Thymus (tissue), 14 donors: ENCODE results near the gene RPL32. TPM values are rescaled to one million over a fixed set of nuclear protein-coding genes. Genes with fewer than 3 reads are reported as not detected.

Experiments
- DNase-seq, 9 donors: peaks; one replicate each; pipeline ENCODE4 v3.0.0-alpha.2; 2013; ENCODE audit warnings: low spot score in 9 of 9, low read depth in 6 of 9, missing footprints in 1 of 9
- H3K27ac ChIP-seq, 2 donors: one replicate each; pipeline ENCODE4 v1.5.1; 2013; ENCODE audit warnings: control low read depth in 1 of 2, low read depth in 1 of 2, low read length in 1 of 2, mild to moderate bottlenecking in 1 of 2, moderate library complexity in 1 of 2
- H3K27me3 ChIP-seq, 2 donors: one replicate each; pipeline ENCODE4 v1.5.1; 2013; ENCODE audit warnings: low read length in 1 of 2; ENCODE audit not compliant: control insufficient read depth in 2 of 2, insufficient read depth in 1 of 2
- H3K36me3 ChIP-seq, 2 donors: one replicate each; pipeline ENCODE4 v1.5.1; 2013; ENCODE audit warnings: low read length in 1 of 2, mild to moderate bottlenecking in 1 of 2, moderate library complexity in 1 of 2; ENCODE audit not compliant: control insufficient read depth in 2 of 2, insufficient read depth in 2 of 2
- H3K4me1 ChIP-seq, 2 donors: one replicate each; pipeline ENCODE4 v1.5.1; 2013; ENCODE audit warnings: low read length in 2 of 2; ENCODE audit not compliant: control insufficient read depth in 2 of 2, insufficient read depth in 2 of 2
- H3K4me3 ChIP-seq, 2 donors: one replicate each; pipeline ENCODE4 v1.5.1; 2013; ENCODE audit warnings: low read length in 2 of 2, control low read depth in 1 of 2, mild to moderate bottlenecking in 1 of 2
- H3K9me3 ChIP-seq, 2 donors: one replicate each; pipeline ENCODE4 v1.5.1; 2013; ENCODE audit warnings: low read length in 1 of 2, mild to moderate bottlenecking in 1 of 2; ENCODE audit not compliant: control insufficient read depth in 2 of 2, insufficient read depth in 1 of 2
- WGBS: extraction: QIAGEN DNeasy Blood & Tissue Kit; methylation state at CpG from one replicate; pipeline ENCODE4 v1.1.7; 2013; 5-methylcytosine and 5-hydroxymethylcytosine counted together
- long read RNA-seq, 10 donors: transcript quantifications; one replicate each; lab custom pipeline, GENCODE V29; 2026
- polyA plus RNA-seq: library from polyadenylated mRNA; stranded (reverse); fragments of 200-250 nt; gene quantifications from one replicate; pipeline ENCODE4 v1.2.3, GENCODE V29; 2013
- total RNA-seq: library from RNA; stranded (reverse); fragments of 120-200 nt; gene quantifications from one replicate; pipeline ENCODE4 v1.2.4, GENCODE V29; 2013
- donor health status: healthy.

Gene RPL32
- total RNA-seq (3,219 TPM), polyA plus RNA-seq (3,281 TPM)
- long read RNA-seq, donor 1, transcript RPL32-204 (4 exons, 2,117 nt): major isoform, 199 of 232 reads
- long read RNA-seq, donor 1, transcript RPL32-202 (3 exons, 1,734 nt): minor isoform, 25 of 232 reads
- long read RNA-seq, donor 1, partial matches to known transcripts: 5 of 232 reads
- long read RNA-seq, donor 1, other reads (novel, unspliced or antisense): 0 of 232 reads
- long read RNA-seq, donor 2, transcript RPL32-202 (3 exons, 1,734 nt): minor isoform, 219 of 2,798 reads
- long read RNA-seq, donor 2, transcript RPL32-203 (4 exons, 1,749 nt): minor isoform, 9 of 2,798 reads
- long read RNA-seq, donor 2, transcript RPL32-207 (3 exons, 631 nt): minor isoform, 26 of 2,798 reads
- long read RNA-seq, donor 2, transcript RPL32-204 (4 exons, 2,117 nt): major isoform, 2,444 of 2,798 reads
- long read RNA-seq, donor 2, partial matches to known transcripts: 57 of 2,798 reads
- long read RNA-seq, donor 2, other reads (novel, unspliced or antisense): 41 of 2,798 reads
- long read RNA-seq, donor 3, transcript RPL32-202 (3 exons, 1,734 nt): minor isoform, 205 of 3,167 reads
- long read RNA-seq, donor 3, transcript RPL32-207 (3 exons, 631 nt): minor isoform, 29 of 3,167 reads
- long read RNA-seq, donor 3, transcript RPL32-204 (4 exons, 2,117 nt): major isoform, 2,738 of 3,167 reads
- long read RNA-seq, donor 3, transcript RPL32-203 (4 exons, 1,749 nt): minor isoform, 14 of 3,167 reads
- long read RNA-seq, donor 3, partial matches to known transcripts: 123 of 3,167 reads
- long read RNA-seq, donor 3, other reads (novel, unspliced or antisense): 55 of 3,167 reads
- long read RNA-seq, donor 4, transcript RPL32-202 (3 exons, 1,734 nt): minor isoform, 118 of 927 reads
- long read RNA-seq, donor 4, transcript RPL32-207 (3 exons, 631 nt): minor isoform, 11 of 927 reads
- long read RNA-seq, donor 4, transcript RPL32-204 (4 exons, 2,117 nt): major isoform, 721 of 927 reads
- long read RNA-seq, donor 4, partial matches to known transcripts: 67 of 927 reads
- long read RNA-seq, donor 4, other reads (novel, unspliced or antisense): 6 of 927 reads
- long read RNA-seq, donor 5, transcript RPL32-202 (3 exons, 1,734 nt): minor isoform, 266 of 4,132 reads
- long read RNA-seq, donor 5, transcript RPL32-203 (4 exons, 1,749 nt): minor isoform, 27 of 4,132 reads
- long read RNA-seq, donor 5, transcript RPL32-207 (3 exons, 631 nt): minor isoform, 44 of 4,132 reads
- long read RNA-seq, donor 5, transcript RPL32-204 (4 exons, 2,117 nt): major isoform, 3,529 of 4,132 reads
- long read RNA-seq, donor 5, partial matches to known transcripts: 163 of 4,132 reads
- long read RNA-seq, donor 5, other reads (novel, unspliced or antisense): 95 of 4,132 reads
- long read RNA-seq, donor 6, transcript RPL32-204 (4 exons, 2,117 nt): major isoform, 1,389 of 1,612 reads
- long read RNA-seq, donor 6, transcript RPL32-203 (4 exons, 1,749 nt): minor isoform, 11 of 1,612 reads
- long read RNA-seq, donor 6, transcript RPL32-207 (3 exons, 631 nt): minor isoform, 15 of 1,612 reads
- long read RNA-seq, donor 6, transcript RPL32-202 (3 exons, 1,734 nt): minor isoform, 147 of 1,612 reads
- long read RNA-seq, donor 6, partial matches to known transcripts: 37 of 1,612 reads
- long read RNA-seq, donor 6, other reads (novel, unspliced or antisense): 9 of 1,612 reads
- long read RNA-seq, donor 7, transcript RPL32-204 (4 exons, 2,117 nt): major isoform, 1,620 of 1,930 reads
- long read RNA-seq, donor 7, transcript RPL32-203 (4 exons, 1,749 nt): minor isoform, 13 of 1,930 reads
- long read RNA-seq, donor 7, transcript RPL32-202 (3 exons, 1,734 nt): minor isoform, 149 of 1,930 reads
- long read RNA-seq, donor 7, transcript RPL32-207 (3 exons, 631 nt): minor isoform, 15 of 1,930 reads
- long read RNA-seq, donor 7, partial matches to known transcripts: 97 of 1,930 reads
- long read RNA-seq, donor 7, other reads (novel, unspliced or antisense): 32 of 1,930 reads
- long read RNA-seq, donor 8, transcript RPL32-207 (3 exons, 631 nt): minor isoform, 10 of 630 reads
- long read RNA-seq, donor 8, transcript RPL32-204 (4 exons, 2,117 nt): major isoform, 563 of 630 reads
- long read RNA-seq, donor 8, transcript RPL32-202 (3 exons, 1,734 nt): minor isoform, 38 of 630 reads
- long read RNA-seq, donor 8, partial matches to known transcripts: 11 of 630 reads
- long read RNA-seq, donor 8, other reads (novel, unspliced or antisense): 5 of 630 reads
- long read RNA-seq, donor 9, transcript RPL32-203 (4 exons, 1,749 nt): minor isoform, 9 of 1,196 reads
- long read RNA-seq, donor 9, transcript RPL32-207 (3 exons, 631 nt): minor isoform, 7 of 1,196 reads
- long read RNA-seq, donor 9, transcript RPL32-202 (3 exons, 1,734 nt): minor isoform, 66 of 1,196 reads
- long read RNA-seq, donor 9, transcript RPL32-204 (4 exons, 2,117 nt): major isoform, 1,043 of 1,196 reads
- long read RNA-seq, donor 9, partial matches to known transcripts: 62 of 1,196 reads
- long read RNA-seq, donor 9, other reads (novel, unspliced or antisense): 6 of 1,196 reads
- long read RNA-seq, donor 10, transcript RPL32-207 (3 exons, 631 nt): minor isoform, 16 of 1,239 reads
- long read RNA-seq, donor 10, transcript RPL32-204 (4 exons, 2,117 nt): major isoform, 1,062 of 1,239 reads
- long read RNA-seq, donor 10, transcript RPL32-202 (3 exons, 1,734 nt): minor isoform, 95 of 1,239 reads
- long read RNA-seq, donor 10, partial matches to known transcripts: 50 of 1,239 reads
- long read RNA-seq, donor 10, other reads (novel, unspliced or antisense): 11 of 1,239 reads

GRCh38 chr3:12841149-12841969 is at the start of gene RPL32:
Gene RPL32 (minus strand): TSS chr3:12841565. CDS start chr3:12840237, 1,328 bp downstream.
- peaks cover 4 to 25% of the 10 kb centered on the region in 2 donors for H3K4me1 ChIP-seq
- H3K27me3 ChIP-seq: no peaks in the 10 kb centered on the region
- H3K27ac ChIP-seq: peak within 1 kb of the TSS; percentile 89 to 91
- peak; percentile 87 to 99 (median 95) for DNase-seq
- H3K36me3 ChIP-seq: peaks cover 23 to 37% of the 10 kb centered on the region in 2 donors
- no peaks in the 10 kb centered on the region for H3K9me3 ChIP-seq
- peak within 1 kb of the TSS; percentile 73 to 99 for H3K4me3 ChIP-seq
- WGBS: under 1% methylated on average over 43 of the region's 43 CpGs

GRCh38 chr3:12890610-12891390 is 49.4 kb upstream of the RPL32 start:
- 96% methylated on average over 10 of the region's 10 CpGs for WGBS
- H3K27me3 ChIP-seq: peaks cover 0 to 3% of the 10 kb centered on the region in 2 donors
- no peaks in the 10 kb centered on the region for H3K9me3 ChIP-seq
- no peaks in the 10 kb centered on the region for H3K36me3 ChIP-seq
- no peak overlapping the region for H3K27ac ChIP-seq
- peaks cover 0 to 14% of the 10 kb centered on the region in 2 donors for H3K4me1 ChIP-seq
- no peak for DNase-seq
- no peak overlapping the region for H3K4me3 ChIP-seq

GRCh38 chr3:12886736-12887135 is 45.4 kb upstream of the RPL32 start:
- H3K27ac ChIP-seq: no peak overlapping the region
- no peaks in the 10 kb centered on the region for H3K36me3 ChIP-seq
- H3K4me3 ChIP-seq: no peak overlapping the region
- H3K4me1 ChIP-seq: peaks cover 0 to 22% of the 10 kb centered on the region in 2 donors
- no peak for DNase-seq
- no peaks in the 10 kb centered on the region for H3K9me3 ChIP-seq
- WGBS: 94% methylated on average over 12 of the region's 12 CpGs
- peaks cover 0 to 3% of the 10 kb centered on the region in 2 donors for H3K27me3 ChIP-seq

- Histone ChIP-seq H3K9me3 (no peaks in the 10 kb centered on the region), H3K4me1 (peaks cover 0 to 22% of the 10 kb centered on the region in 2 donors), H3K4me3 (no peak overlapping the region), H3K36me3 (no peaks in the 10 kb centered on the region), H3K27me3 (peaks cover 0 to 3% of the 10 kb centered on the region in 2 donors), H3K27ac (peak overlapping the region in 1 of 2 donors; percentile 78)
- peak in 1 of 9 donors; percentile 49 for DNase-seq
- 39% methylated on average over 10 of the region's 10 CpGs for WGBS
Observed at GRCh38 chr3:12886106-12886679, 44.8 kb upstream of the RPL32 start.

- peaks cover 0 to 22% of the 10 kb centered on the region in 2 donors for H3K4me1 ChIP-seq
- peak overlapping the region in 1 of 2 donors; percentile 78 for H3K27ac ChIP-seq
- WGBS: 90% methylated on average over 4 of the region's 4 CpGs
- no peaks in the 10 kb centered on the region for H3K9me3 ChIP-seq
- no peaks in the 10 kb centered on the region for H3K36me3 ChIP-seq
- no peak for DNase-seq
- no peak overlapping the region for H3K4me3 ChIP-seq
- H3K27me3 ChIP-seq: peaks cover 0 to 3% of the 10 kb centered on the region in 2 donors
Observed at GRCh38 chr3:12885583-12885930, 44.2 kb upstream of the RPL32 start.
